Uterus (tissue), 4 donors: Measurements from ENCODE around the gene SLCO3A1. TPM values are rescaled to one million over a fixed set of nuclear protein-coding genes. Genes with fewer than 3 reads are reported as not detected.

Experiments used
- DNase-seq, 2 donors: peaks; one replicate each; pipeline ENCODE4 v3.0.0-alpha.2; 2019 to 2020
- H3K27ac ChIP-seq, 2 donors: fragments of 200-600 bp; sonication (generic); 1 replicate in 1 of 2; 2 replicates in 1 of 2; pipeline ENCODE4 v1.5.1; 2016 to 2018
- H3K27me3 ChIP-seq, 2 donors: fragments of 200-600 bp; sonication (generic); one replicate each; pipeline ENCODE4 v1.5.1; 2018 to 2019; ENCODE audit warnings: control low read depth in 1 of 2
- H3K36me3 ChIP-seq, 2 donors: fragments of 200-600 bp; sonication (generic); one replicate each; pipeline ENCODE4 v1.5.1; 2019; ENCODE audit warnings: control low read depth in 1 of 2
- H3K4me1 ChIP-seq, 2 donors: fragments of 200-600 bp; sonication (generic); one replicate each; pipeline ENCODE4 v1.5.1; 2018 to 2019; ENCODE audit warnings: control low read depth in 1 of 2
- H3K4me3 ChIP-seq, 2 donors: fragments of 200-600 bp; sonication (generic); 1 replicate in 1 of 2; 2 replicates in 1 of 2; pipeline ENCODE4 v1.5.1; 2018 to 2019; ENCODE audit warnings: mild to moderate bottlenecking in 1 of 2
- H3K9me3 ChIP-seq, 2 donors: fragments of 200-600 bp; sonication (generic); one replicate each; pipeline ENCODE4 v1.5.1; 2019; ENCODE audit warnings: control low read depth in 1 of 2
- CTCF ChIP-seq, 4 experiments: fragments of 200-600 bp in 2 of 4; fragments of 450-650 bp in 2 of 4; sonication (generic) in 2 of 4; IDR thresholded peaks; one replicate each; pipeline ENCODE4 v1.5.1; 2016 to 2019; ENCODE audit warnings: antibody characterized with exemption in 4 of 4, mild to moderate bottlenecking in 2 of 4, moderate library complexity in 1 of 4
- POLR2A ChIP-seq, 2 donors: fragments of 450-650 bp; IDR thresholded peaks; one replicate each; pipeline ENCODE4 v1.6.1; 2016; ENCODE audit warnings: antibody characterized with exemption in 2 of 2, mild to moderate bottlenecking in 1 of 2, moderate library complexity in 1 of 2
- intact Hi-C: fragments of 100-400 bp; cut with DNase I; formaldehyde crosslinking; loops from one replicate; pipeline ENCODE4 v1.15.1; 2023; ENCODE audit warnings: low total_unique reads
- total RNA-seq, 4 donors: library from RNA; depleted of rRNA in 3 of 4; stranded (reverse); fragments of >200 nt in 3 of 4; gene quantifications; one replicate each; pipeline versions ENCODE4 v1.1.0 to v1.2.4, GENCODE V29; 2014 to 2023
- donor health status: DM: yes; HTN: yes; CAD: no.

The SLCO3A1 gene
- total RNA-seq, 4 donors from 2014 or later, result 4.4 to 26.1 (median 9.5) TPM

- Histone ChIP-seq H3K36me3 (no peaks in the 10 kb centered on the region), H3K9me3 (no peaks in the 10 kb centered on the region), H3K27ac (no peak overlapping the region), H3K4me3 (no peak overlapping the region), H3K27me3 (no peaks in the 10 kb centered on the region), H3K4me1 (no peaks in the 10 kb centered on the region)
- DNase-seq, result no peak
- TF ChIP-seq CTCF (IDR thresholded peaks at IDR 0.05) (no peak), POLR2A (IDR thresholded peaks at IDR 0.05) (no peak)
- intact Hi-C loops, result no loop called here
These were observed 194.4 kb downstream of the SLCO3A1 start for GRCh38 chr15:92047900-92048299.

- Histone ChIP-seq H3K27me3 (no peaks in the 10 kb centered on the region), H3K9me3 (no peaks in the 10 kb centered on the region), H3K4me3 (no peak overlapping the region), H3K27ac (no peak overlapping the region), H3K4me1 (no peaks in the 10 kb centered on the region), H3K36me3 (no peaks in the 10 kb centered on the region)
- intact Hi-C loops, result no loop called here
- TF ChIP-seq POLR2A (IDR thresholded peaks at IDR 0.05), result no peak
- no peak for TF ChIP-seq CTCF (IDR thresholded peaks at IDR 0.05)
- no peak for DNase-seq
These were observed 195.2 kb downstream of the SLCO3A1 start for GRCh38 chr15:92048739-92049138.

- Histone ChIP-seq H3K27ac (no peak overlapping the region), H3K9me3 (no peaks in the 10 kb centered on the region), H3K4me1 (no peaks in the 10 kb centered on the region), H3K4me3 (no peak overlapping the region), H3K36me3 (no peaks in the 10 kb centered on the region), H3K27me3 (no peaks in the 10 kb centered on the region)
- no peak for DNase-seq
- intact Hi-C loops, result no loop called here
- TF ChIP-seq POLR2A (IDR thresholded peaks at IDR 0.05), result no peak
- no peak for TF ChIP-seq CTCF (IDR thresholded peaks at IDR 0.05)
These were observed 195.9 kb downstream of the SLCO3A1 start for GRCh38 chr15:92049290-92049989.

GRCh38 chr15:92050220-92050898 is 196.9 kb downstream of the SLCO3A1 start:
- Histone ChIP-seq H3K9me3 (no peaks in the 10 kb centered on the region), H3K27ac (no peak overlapping the region), H3K27me3 (no peaks in the 10 kb centered on the region), H3K4me3 (no peak overlapping the region), H3K36me3 (no peaks in the 10 kb centered on the region), H3K4me1 (no peaks in the 10 kb centered on the region)
- no peak for DNase-seq
- intact Hi-C loops, result no loop called here
- no peak for TF ChIP-seq CTCF (IDR thresholded peaks at IDR 0.05)
- no peak for TF ChIP-seq POLR2A (IDR thresholded peaks at IDR 0.05)

- no peaks in the 10 kb centered on the region for H3K4me1 ChIP-seq
- H3K4me3 ChIP-seq, result no peak overlapping the region
- no peaks in the 10 kb centered on the region for H3K9me3 ChIP-seq
- no peak overlapping the region for H3K27ac ChIP-seq
- no peak for TF ChIP-seq POLR2A (IDR thresholded peaks at IDR 0.05)
- no peak for TF ChIP-seq CTCF (IDR thresholded peaks at IDR 0.05)
- no peaks in the 10 kb centered on the region for H3K36me3 ChIP-seq
- DNase-seq, result no peak
- intact Hi-C loops, result no loop called here
- H3K27me3 ChIP-seq, result no peaks in the 10 kb centered on the region
These were observed 198.2 kb downstream of the SLCO3A1 start for GRCh38 chr15:92051716-92052115.
